SK-N-SH (cell line): ENCODE measurements around the gene CDK15.

Experiments used
- CTCF ChIP-seq: fragments of 200-600 bp; sonication (generic); IDR thresholded peaks from 2 replicates; pipeline ENCODE4 v1.6.1; 2017; ENCODE audit warnings: antibody characterized with exemption, mild to moderate bottlenecking, moderate library complexity
- POLR2AphosphoS5 ChIP-seq: IDR thresholded peaks from 2 replicates; pipeline ENCODE4 v1.6.1; 2012; ENCODE audit warnings: low read depth, low read length

GRCh38 chr2:201761101-201761500, 45.2 kb upstream of the CDK15 start:
- no peak for TF ChIP-seq POLR2AphosphoS5
- TF ChIP-seq CTCF = no peak
